Fibroblast of the conjunctiva (primary cell): ENCODE data around the gene TCF12.

ENCODE experiments used
- DNase-seq: peaks from one replicate; pipeline ENCODE4 v3.0.0-alpha.2; 2010; ENCODE audit warnings: low read depth

TCF12 gene

GRCh38 chr15:57048930-57049549 lies 130.6 kb downstream of the TCF12 start:
- no peak for DNase-seq

- no peak for DNase-seq
Measured at GRCh38 chr15:57053470-57053869, 135.0 kb downstream of the TCF12 start.

DNA sequence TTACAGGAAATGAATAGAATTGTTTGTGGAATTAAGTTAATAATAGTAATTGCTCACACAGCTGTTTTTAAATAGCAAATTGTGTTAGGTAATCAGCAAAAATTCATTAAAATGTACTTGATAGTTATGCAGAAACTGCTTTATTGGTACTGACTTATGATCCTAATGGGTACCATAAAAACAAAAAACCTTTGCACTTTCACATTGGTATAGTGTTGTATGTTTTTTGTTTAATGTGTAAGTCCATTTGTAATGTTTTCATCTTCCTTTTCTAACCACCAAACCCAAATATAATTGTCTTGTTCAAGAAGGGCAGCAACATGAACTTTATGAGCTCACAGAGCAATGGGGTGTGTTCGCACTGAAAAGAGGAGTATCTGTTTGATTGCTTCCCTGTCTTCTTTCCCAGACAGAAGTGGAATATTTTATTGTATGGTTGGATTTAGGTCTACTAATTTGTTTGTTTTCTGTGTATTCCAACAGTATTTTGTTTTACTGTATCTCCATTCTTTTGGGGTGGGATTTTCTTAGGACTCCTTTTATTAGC lies 135.8 kb downstream of the TCF12 start:
- no peak for DNase-seq

- no peak for DNase-seq
Measured at GRCh38 chr15:57056357-57056756, 137.9 kb downstream of the TCF12 start.

DNA sequence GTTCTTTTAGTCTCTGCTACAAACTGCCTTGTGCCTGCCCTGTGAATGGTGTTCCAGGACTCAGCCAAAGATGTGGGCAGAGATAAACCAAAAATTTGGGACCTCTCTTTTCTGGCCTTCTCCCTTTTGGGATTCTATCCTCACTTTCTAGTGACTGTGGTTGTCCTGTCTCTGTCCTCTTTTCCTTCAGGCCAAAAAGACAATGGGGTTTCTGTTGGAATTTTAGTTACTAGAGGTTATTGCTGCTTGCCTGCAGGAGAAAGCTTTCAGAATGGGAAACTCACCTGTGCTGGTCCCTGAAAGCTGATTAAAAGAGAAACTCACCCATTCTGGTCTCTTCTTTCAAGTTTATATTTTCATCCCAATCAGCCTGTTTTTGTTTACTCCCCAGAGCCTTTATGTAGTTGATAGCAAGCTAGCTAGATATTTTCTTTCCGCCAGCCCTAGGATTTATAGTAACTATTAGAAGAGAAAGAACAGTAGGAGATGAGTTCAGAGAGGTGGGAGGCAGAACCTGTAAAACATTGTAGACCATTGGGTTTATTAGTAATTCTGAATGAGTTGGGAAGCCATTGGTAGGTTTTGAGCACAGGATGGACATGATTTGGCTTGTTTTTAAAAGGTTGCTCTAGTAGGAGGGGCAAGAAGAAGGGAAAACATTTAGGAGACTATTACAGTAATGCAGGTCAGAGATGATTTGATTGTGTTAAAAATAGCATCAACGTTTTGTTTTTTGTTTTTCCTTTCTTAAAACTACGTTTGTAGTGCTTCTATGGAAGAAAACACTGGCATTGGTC lies 138.9 kb downstream of the TCF12 start:
- no peak for DNase-seq

- no peak for DNase-seq
Measured at GRCh38 chr15:57059026-57059660, 140.7 kb downstream of the TCF12 start.

DNA sequence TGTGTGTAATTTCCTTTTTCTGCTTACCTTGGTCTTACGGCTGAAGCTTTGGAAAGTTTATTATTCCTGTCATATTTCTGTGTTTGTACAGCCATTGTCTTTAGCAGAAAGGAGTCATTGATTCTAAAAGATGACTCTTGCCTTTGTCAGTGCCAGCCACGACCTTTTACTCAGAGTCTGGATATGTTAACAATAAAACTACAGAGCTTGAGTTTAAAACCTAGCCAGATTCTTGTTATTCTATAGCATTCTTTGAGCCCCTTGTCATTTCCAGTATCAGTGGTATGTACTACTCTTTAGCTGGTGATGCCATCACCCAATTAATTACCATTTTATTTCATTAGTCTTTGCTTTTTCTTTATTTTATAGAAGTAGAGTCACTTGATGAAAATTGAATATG lies 142.4 kb downstream of the TCF12 start:
- DNase-seq, result no peak

DNA sequence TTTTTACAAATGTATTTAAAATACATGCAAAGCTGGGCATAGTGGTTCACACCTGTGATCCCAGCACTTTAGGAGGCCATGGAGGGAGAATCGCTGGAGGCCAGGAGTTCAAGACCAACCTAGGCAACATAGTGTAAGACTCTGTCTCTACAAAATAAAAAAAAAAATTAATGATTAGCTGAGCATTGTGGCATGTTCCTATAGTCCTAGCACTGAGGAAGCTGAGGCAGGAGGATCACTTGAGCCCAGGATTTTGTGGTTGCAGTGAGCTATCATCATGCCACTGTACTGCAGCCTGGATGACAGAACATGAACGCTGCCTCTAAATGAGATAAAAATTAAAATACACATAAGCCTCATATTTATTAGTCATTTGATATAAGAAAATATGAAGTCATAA lies 142.8 kb downstream of the TCF12 start:
- no peak for DNase-seq

- DNase-seq, result no peak
Measured at GRCh38 chr15:57061696-57062095, 143.3 kb downstream of the TCF12 start.

- no peak for DNase-seq
Measured at GRCh38 chr15:57064033-57064432, 145.6 kb downstream of the TCF12 start.

DNA sequence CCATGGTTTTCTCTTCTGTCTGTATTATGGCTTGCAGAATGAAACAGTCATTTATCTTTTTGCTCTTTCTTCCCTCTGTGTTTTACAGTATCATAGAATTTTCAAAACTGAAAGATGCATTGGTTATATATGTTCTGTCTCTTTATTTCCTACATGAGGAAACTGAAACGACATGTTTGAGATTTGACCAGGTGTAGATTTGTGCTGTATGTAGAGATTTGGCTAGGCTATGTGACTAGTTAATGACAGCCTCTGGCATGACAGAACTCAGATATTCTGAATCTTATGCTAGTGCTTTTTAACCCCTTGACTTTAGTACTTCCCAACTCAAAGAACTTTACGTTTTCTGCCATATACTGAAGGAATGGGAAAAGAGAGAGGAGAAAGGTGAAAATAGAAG lies 151.0 kb downstream of the TCF12 start:
- no peak for DNase-seq

DNA sequence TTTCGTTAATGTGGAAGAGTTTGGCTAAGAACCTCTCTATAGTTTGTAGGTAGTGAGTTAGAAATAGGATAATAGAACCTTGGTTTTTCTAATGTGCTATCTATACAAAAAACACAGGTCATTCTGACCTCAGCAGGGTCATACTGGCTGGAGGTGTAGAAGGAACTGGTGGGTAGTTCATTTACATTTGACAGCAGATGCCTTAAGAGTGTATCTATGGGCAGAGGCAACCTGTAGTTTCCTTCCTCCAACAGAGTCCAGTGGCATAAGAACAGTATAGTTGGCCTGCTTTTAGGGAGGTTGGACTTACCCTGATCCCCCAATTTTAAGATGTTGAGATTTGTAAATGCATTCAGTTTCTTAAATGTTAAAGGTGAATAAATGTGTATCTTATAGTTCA lies 152.2 kb downstream of the TCF12 start:
- no peak for DNase-seq

DNA sequence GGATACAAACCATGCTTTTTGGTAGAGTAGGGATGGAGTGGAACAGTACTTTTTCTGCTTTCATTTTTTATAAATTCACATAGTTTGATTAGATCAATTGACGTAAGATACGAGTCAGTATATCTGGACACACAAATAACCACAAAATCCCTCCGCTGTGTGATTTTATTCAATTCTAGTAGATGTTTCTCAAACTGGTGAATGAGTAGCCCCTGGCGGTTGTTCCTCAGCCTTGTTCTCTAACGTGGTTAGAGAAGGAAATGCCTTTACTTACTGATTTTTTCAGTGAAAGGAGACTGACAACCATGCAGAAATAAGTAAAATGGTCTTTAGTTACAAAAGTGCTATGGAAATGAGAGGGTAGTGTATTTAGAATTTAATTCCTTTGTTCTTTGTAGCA lies 161.0 kb downstream of the TCF12 start:
- no peak for DNase-seq

GRCh38 chr15:57079931-57080620 lies 161.6 kb downstream of the TCF12 start:
- no peak for DNase-seq

- DNase-seq, result no peak
Measured at GRCh38 chr15:57082054-57082728, 163.7 kb downstream of the TCF12 start.

DNA sequence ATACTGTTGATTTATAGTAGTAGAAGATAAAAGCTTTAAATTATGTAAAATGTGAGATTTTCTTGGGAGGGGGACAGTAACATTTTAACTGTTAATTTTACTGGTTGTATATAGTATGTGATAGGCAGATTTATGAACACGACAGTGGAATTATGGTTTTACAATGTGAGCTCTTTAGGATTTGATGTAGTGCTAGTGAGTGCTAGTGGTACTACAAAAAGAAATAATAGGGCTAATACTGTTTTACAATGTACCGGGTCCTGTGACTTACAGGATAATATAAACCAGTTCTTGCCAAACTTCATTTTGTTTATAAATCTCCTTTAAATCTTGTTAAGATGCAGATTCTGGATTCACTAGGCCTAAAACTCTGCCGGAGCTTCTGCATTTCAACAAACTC lies 165.7 kb downstream of the TCF12 start:
- no peak for DNase-seq

GRCh38 chr15:57085267-57085666 lies 166.8 kb downstream of the TCF12 start:
- DNase-seq, result no peak

- no peak for DNase-seq
Measured at GRCh38 chr15:57086857-57087427, 168.5 kb downstream of the TCF12 start.

DNA sequence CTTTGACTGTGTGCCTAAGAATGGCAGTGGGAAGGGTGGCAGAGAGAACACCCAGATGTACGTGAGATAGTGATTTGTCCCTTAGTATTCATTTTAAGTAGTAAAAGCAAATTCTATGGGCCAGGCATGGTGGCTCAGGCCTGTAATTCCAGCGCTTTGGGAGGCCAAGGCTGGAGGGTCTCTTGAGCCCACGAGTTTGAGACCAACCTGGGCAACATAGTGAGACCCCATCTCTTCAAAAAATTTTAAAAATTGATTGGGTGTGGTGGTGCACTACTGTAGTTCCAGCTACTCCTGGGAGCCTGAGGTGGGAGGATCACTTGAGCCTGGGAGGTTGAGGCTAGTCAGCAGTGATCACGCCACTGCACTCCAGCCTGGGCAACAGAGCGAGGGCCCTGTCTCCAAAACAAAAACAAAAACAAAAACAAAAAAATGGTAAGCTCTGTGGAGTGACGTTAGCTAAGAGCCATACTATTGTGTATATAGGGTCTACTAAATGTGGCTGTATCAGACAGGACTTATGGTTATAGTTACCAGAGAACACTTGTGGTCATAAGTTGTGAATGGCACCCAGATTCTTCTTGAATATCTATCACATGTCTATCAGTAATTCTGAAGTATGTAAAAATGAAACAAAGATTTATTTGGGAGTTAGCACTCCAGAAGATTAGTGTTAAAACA lies 171.5 kb downstream of the TCF12 start:
- DNase-seq, result no peak

- no peak for DNase-seq
Measured at GRCh38 chr15:57090496-57090859, 172.0 kb downstream of the TCF12 start.

- DNase-seq, result no peak
Measured at GRCh38 chr15:57091636-57092035, 173.2 kb downstream of the TCF12 start.
